PC-3 (cell line): Measurements from ENCODE around the gene CSNK1D. TPM values are rescaled to one million over a fixed set of nuclear protein-coding genes. Genes with fewer than 3 reads are reported as not detected.
A peak's percentile ranks its signal among the peaks of the same experiment; 100 is the strongest.

ENCODE experiments used
- ATAC-seq: fragments of 200-7000 bp; cut with Tn5 transposase; 2 replicates; pipeline ENCODE4 v1.9.1; 2020; ENCODE audit warnings: mild to moderate bottlenecking, moderate library complexity
- BruUV-seq: library from RNA; stranded (reverse); fragments of 400-500 nt; replicated peaks from 2 replicates; lab custom pipeline; 2021; lab: Mats Ljungman, UMichigan
- CTCF ChIA-PET: fragments of 300-600 bp; sonication (Branson Sonifier 250); formaldehyde crosslinking; loops from one replicate; lab custom pipeline; 2022; ENCODE audit warnings: antibody characterized with exemption; lab: Charles Lee
- POLR2A ChIA-PET: fragments of 300-600 bp; sonication (Branson Sonifier 250); formaldehyde crosslinking; loops from one replicate; lab custom pipeline; 2022; ENCODE audit warnings: antibody characterized with exemption; ENCODE audit not compliant: unreplicated experiment; lab: Charles Lee
- DNase-seq: peaks from one replicate; pipeline ENCODE4 v3.0.0-alpha.2; 2015
- H2AFZ ChIP-seq: fragments of 300-600 bp; sonication (generic); 2 replicates; pipeline ENCODE4 v1.6.0; 2016; ENCODE audit warnings: antibody characterized with exemption, low read length
- H3F3A ChIP-seq: fragments of 300-600 bp; sonication (generic); one replicate; pipeline ENCODE4 v1.6.0; 2017; ENCODE audit warnings: antibody characterized with exemption, low read length, control low read depth, mild to moderate bottlenecking; ENCODE audit not compliant: unreplicated experiment
- H3K27ac ChIP-seq: fragments of 300-600 bp; sonication (generic); 2 replicates; pipeline ENCODE4 v1.5.1; 2016; ENCODE audit warnings: mild to moderate bottlenecking, low read length
- H3K27me3 ChIP-seq: fragments of 300-600 bp; sonication (generic); 2 replicates; pipeline ENCODE4 v1.6.1; 2016; ENCODE audit warnings: low read length, mixed read lengths
- H3K36me3 ChIP-seq: fragments of 300-600 bp; sonication (generic); 2 replicates; pipeline ENCODE4 v1.6.1; 2016; ENCODE audit warnings: low read depth, mixed run types, low read length, mixed read lengths
- H3K4me1 ChIP-seq: fragments of 300-600 bp; sonication (generic); 2 replicates; pipeline ENCODE4 v1.5.1; 2016; ENCODE audit warnings: low read length; ENCODE audit not compliant: insufficient read depth
- H3K4me2 ChIP-seq: fragments of 300-600 bp; sonication (generic); 2 replicates; pipeline ENCODE4 v1.6.0; 2016; ENCODE audit warnings: low read length
- H3K4me3 ChIP-seq: fragments of 300-600 bp; sonication (generic); 2 replicates; pipeline ENCODE4 v1.5.1; 2016; ENCODE audit warnings: mild to moderate bottlenecking, low read length, mixed read lengths
- H3K79me2 ChIP-seq: fragments of 300-600 bp; sonication (generic); 2 replicates; pipeline ENCODE4 v1.6.1; 2017; ENCODE audit warnings: low read length, mixed read lengths
- H3K9ac ChIP-seq: fragments of 300-600 bp; sonication (generic); 2 replicates; pipeline ENCODE4 v1.6.0; 2016; ENCODE audit warnings: mild to moderate bottlenecking, low read length
- H3K9me2 ChIP-seq: fragments of 300-600 bp; sonication (generic); replicated peaks from 2 replicates; pipeline ENCODE4 v1.6.1; 2016; ENCODE audit warnings: mixed run types, low read length, mixed read lengths
- H3K9me3 ChIP-seq: fragments of 300-600 bp; sonication (generic); 2 replicates; pipeline ENCODE4 v1.6.1; 2016; ENCODE audit warnings: low read length, mixed read lengths
- H4K20me1 ChIP-seq: fragments of 300-600 bp; sonication (generic); 2 replicates; pipeline ENCODE4 v1.6.1; 2016; ENCODE audit warnings: low read length, mixed read lengths
- CTCF ChIP-seq: fragments of 300-600 bp; sonication (generic); conservative IDR thresholded peaks from 2 replicates; pipeline ENCODE4 v1.5.1; 2017; ENCODE audit warnings: antibody characterized with exemption, low read depth, mild to moderate bottlenecking, low read length
- EZH2 ChIP-seq: fragments of 300-600 bp; sonication (generic); IDR thresholded peaks from one replicate; pipeline ENCODE4 v1.6.1; 2017; ENCODE audit warnings: antibody characterized with exemption, mild to moderate bottlenecking, low read length; ENCODE audit not compliant: unreplicated experiment
- EZH2phosphoT487 ChIP-seq: fragments of 300-600 bp; sonication (generic); IDR thresholded peaks from 2 replicates; pipeline ENCODE4 v1.6.1; 2018; ENCODE audit warnings: mild to moderate bottlenecking, antibody characterized with exemption, low read length, borderline replicate concordance
- intact Hi-C: fragments of 100-400 bp; cut with micrococcal nuclease; formaldehyde crosslinking; loops from 2 replicates; pipeline ENCODE4 v1.9.0; 2023
- total RNA-seq: library from RNA; depleted of rRNA; stranded (reverse); fragments of >200 nt; gene quantifications from 2 replicates; pipeline ENCODE4 v1.2.3, GENCODE V29; 2014

CSNK1D gene
- total RNA-seq, 1 experiment from 2014 or later, result 58.6 TPM

GRCh38 chr17:82298538-82299421 lies 25.3 kb upstream of the CSNK1D start:
- no peaks in the 10 kb centered on the region for H3K36me3 ChIP-seq
- BruUV-seq, result TSS peak; percentile 27
- no peaks in the 10 kb centered on the region for H3K9me2 ChIP-seq
- DNase-seq (no peak), ATAC-seq (no peak)
- H3K4me2 ChIP-seq, result peak overlapping the region; percentile 95
- H4K20me1 ChIP-seq, result no peaks in the 10 kb centered on the region
- intact Hi-C loops, result loop anchor here (5.0 kb wide), 1 partner anchor 34 kb away; the partner anchor contains the start of gene SECTM1
- H3K27me3 ChIP-seq, result no peaks in the 10 kb centered on the region
- peaks cover 51% of the 10 kb centered on the region for H3K4me1 ChIP-seq
- POLR2A ChIA-PET, result interaction anchor here (0.5 kb wide), 1 partner anchor 34 kb away, joined by 3 read pairs; no protein-coding TSS in a partner anchor
- peaks cover 5% of the 10 kb centered on the region for H3F3A ChIP-seq
- H3K9me3 ChIP-seq, result no peaks in the 10 kb centered on the region
- CTCF ChIA-PET, result interaction anchor here (0.6 to 0.9 kb wide), 5 partner anchors 31 to 229 kb away, joined by 3 read pairs; no protein-coding TSS in a partner anchor
- TF ChIP-seq EZH2phosphoT487 (no peak), CTCF (no peak), EZH2 (no peak)
- peak overlapping the region; percentile 94 for H3K9ac ChIP-seq
- no peak overlapping the region for H2AFZ ChIP-seq
- H3K4me3 ChIP-seq, result peak overlapping the region; percentile 69
- H3K79me2 ChIP-seq, result no peaks in the 10 kb centered on the region
- H3K27ac ChIP-seq, result peak overlapping the region; percentile 99

- intact Hi-C loops, result loop anchor here (2.0 to 5.0 kb wide), 2 partner anchors 34 to 51 kb away; partner anchors contain the start of gene SECTM1
- POLR2A ChIA-PET, result interaction anchor here (0.5 to 0.9 kb wide), 4 partner anchors 9 to 56 kb away, joined by 3 to 5 read pairs (median 3); no protein-coding TSS in a partner anchor
- Histone ChIP-seq H3K9me3 (no peaks in the 10 kb centered on the region), H2AFZ (no peak overlapping the region), H4K20me1 (no peaks in the 10 kb centered on the region), H3K9me2 (no peaks in the 10 kb centered on the region), H3K9ac (peak overlapping the region; percentile 94), H3K4me2 (peak overlapping the region; percentile 95), H3K4me3 (peak overlapping the region; percentile 69), H3F3A (peaks cover 5% of the 10 kb centered on the region), H3K27ac (peak overlapping the region; percentile 99), H3K27me3 (no peaks in the 10 kb centered on the region), H3K79me2 (no peaks in the 10 kb centered on the region), H3K4me1 (peaks cover 54% of the 10 kb centered on the region), H3K36me3 (no peaks in the 10 kb centered on the region)
- ATAC-seq (peak; percentile 60), DNase-seq (peak; percentile 97)
- CTCF ChIA-PET, result interaction anchor here (0.6 to 0.9 kb wide), 5 partner anchors 30 to 230 kb away, joined by 3 read pairs; no protein-coding TSS in a partner anchor
- TF ChIP-seq EZH2phosphoT487 (peak; percentile 95), CTCF (0 out of 2 replicates have a peak, but pooled peaks have one; percentile 12), EZH2 (no peak)
- BruUV-seq, result no TSS peak
Observed at GRCh38 chr17:82297714-82298537, 24.4 kb upstream of the CSNK1D start.
